Measurements from ENCODE around the gene MRPL37.

The MRPL37 gene

DNA sequence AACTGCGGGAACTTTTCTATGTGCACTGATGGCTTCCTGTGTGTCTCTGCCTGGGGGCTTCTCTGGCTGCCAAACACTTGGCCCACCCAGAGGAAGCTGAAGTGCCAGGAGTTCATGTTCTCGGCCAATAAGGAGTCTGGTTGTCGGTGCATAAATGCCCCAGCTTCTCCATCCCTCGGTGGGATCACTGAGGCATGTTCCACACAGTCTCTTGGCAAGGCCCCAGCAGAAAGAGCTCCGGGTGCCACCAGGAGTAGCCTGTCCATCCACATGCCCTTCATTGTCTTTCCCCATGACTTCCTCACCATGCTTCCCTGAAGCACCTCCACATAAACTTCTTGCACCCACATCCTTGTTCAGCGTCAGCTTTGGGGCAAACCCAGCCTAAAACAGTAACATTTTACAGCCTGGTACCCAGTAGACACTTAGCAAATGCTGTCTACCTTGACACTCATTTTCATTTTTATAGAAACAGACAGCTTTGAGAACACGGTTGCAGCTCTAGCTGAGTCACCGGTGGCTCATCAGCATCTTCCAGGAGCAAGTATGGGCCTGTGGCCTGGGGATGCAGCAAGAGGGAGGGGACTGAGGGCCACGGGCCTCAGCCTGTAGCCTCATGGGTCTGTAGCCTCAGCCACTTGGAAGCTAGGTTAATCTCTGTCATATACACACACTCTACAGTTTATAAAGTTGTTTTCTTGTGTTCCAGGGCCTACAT lies 32.4 kb upstream of the MRPL37 start:
- H3K4me3 Mint-ChIP-seq, result no peak overlapping the region
- no peaks in the 10 kb centered on the region for H3K9me3 Mint-ChIP-seq
- peaks cover 13% of the 10 kb centered on the region for H3K4me1 Mint-ChIP-seq
- H3K27me3 Mint-ChIP-seq, result no peaks in the 10 kb centered on the region
- DNase-seq, result no peak
- no peak overlapping the region for H3K27ac Mint-ChIP-seq
- no peak for ATAC-seq

DNA sequence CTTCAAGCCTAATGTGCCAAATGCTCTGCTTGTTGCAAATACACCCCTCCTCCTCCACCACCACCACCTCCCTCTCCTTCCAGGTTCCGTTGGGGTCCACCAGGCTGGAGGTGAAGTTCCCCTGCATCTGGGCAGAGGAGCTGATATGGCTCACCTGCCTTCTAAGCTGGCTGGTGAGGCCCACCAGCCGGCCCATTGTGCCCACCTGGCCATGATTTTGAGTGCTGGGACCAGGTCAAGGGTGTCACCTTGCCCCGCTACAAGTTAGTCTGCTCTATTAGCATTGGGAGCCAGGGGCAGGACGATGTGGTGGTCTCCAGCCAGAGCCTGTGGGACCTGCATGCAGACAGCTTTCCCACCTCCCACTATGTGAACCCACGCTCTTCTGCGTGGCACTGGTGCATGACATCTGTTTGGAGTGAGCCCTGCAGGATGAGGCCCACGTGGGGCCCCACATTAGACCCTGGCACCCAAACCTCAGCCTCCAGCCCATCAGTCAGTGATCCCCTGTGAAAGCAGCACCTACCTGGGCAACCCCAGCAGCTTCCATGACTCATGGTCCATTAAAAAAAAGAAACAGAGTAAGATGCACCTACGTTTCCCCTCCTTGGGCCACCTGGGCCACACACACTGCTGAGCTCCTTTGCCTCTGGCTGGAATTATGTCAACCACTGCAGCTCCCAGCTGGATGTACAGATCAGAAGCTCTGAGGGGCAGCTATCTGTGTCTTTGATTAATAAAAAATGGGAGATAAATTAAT lies 31.6 kb upstream of the MRPL37 start:
- peaks cover 13% of the 10 kb centered on the region for H3K4me1 Mint-ChIP-seq
- no peak for DNase-seq
- peak overlapping the region in 1 of 2 donors; percentile 38 for H3K27ac Mint-ChIP-seq
- no peaks in the 10 kb centered on the region for H3K9me3 Mint-ChIP-seq
- no peak overlapping the region for H3K4me3 Mint-ChIP-seq
- no peaks in the 10 kb centered on the region for H3K27me3 Mint-ChIP-seq
- ATAC-seq, result no peak

DNA sequence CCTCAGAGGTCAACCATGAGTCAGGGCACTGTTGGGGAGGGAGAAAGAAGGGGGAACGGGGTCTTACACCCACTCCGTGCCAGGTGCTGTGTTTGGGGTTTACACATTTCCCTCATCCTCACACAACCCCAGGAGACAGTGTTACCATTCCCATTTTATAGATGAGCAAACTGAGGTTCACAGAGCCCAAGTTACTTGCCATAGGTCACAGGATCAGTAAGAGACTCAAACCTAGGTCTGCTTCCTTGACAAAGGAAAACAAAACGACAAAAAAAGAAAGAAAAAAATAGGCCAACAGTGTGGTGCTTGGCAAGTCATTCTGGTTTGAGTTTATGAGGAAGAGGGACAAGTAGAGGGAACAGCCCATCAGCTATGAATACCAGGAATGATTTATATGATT lies 30.9 kb upstream of the MRPL37 start:
- ATAC-seq (no peak), DNase-seq (no peak)
- no peak overlapping the region for H3K27ac Mint-ChIP-seq
- H3K4me1 Mint-ChIP-seq, result peaks cover 13% of the 10 kb centered on the region
- no peak overlapping the region for H3K4me3 Mint-ChIP-seq
- H3K27me3 Mint-ChIP-seq, result no peaks in the 10 kb centered on the region
- H3K9me3 Mint-ChIP-seq, result no peaks in the 10 kb centered on the region

DNA sequence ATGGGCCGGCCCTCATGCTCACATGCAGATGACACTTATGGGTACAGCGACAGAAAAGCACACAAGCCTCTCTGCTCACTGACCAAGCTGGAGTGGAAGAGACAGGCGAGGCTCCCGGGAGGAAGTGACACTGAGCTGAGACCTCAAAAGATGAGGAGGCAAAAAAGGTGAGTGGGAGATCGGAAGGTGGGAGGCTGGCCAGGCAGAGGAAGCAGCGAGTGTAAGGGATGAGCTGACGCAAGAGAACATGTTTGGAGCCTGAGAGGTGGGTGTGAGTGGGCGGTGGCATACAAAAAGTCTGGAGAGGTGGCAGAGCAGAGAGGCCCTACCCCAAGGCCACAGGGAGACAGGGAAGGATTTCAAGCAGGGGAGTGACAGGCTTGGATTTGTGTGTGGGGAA lies 29.0 kb upstream of the MRPL37 start:
- H3K27ac Mint-ChIP-seq, result peak overlapping the region in 1 of 2 donors; percentile 7
- H3K4me3 Mint-ChIP-seq, result no peak overlapping the region
- H3K4me1 Mint-ChIP-seq, result peaks cover 13% of the 10 kb centered on the region
- no peaks in the 10 kb centered on the region for H3K9me3 Mint-ChIP-seq
- ATAC-seq (no peak), DNase-seq (no peak)
- H3K27me3 Mint-ChIP-seq, result no peaks in the 10 kb centered on the region

DNA sequence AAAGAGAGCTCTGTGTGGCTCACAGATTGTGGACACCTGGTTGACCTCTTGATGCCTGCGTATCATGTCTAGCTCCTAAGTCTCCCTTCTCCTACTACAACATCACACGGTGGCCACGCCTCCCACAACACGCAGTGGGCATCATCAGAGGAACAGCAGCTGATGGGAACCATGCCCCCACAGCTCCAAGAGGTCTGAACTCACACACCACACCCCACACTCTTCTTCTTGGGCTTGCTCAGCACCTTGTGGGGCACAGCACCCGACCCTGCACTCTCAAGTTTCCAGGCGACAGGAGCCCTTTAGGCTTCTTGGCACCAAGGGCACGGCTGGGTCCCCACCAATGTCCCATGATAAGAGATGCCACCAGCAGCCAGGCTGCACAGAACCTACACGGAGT lies 28.4 kb upstream of the MRPL37 start:
- ATAC-seq, result no peak
- Mint-ChIP-seq H3K4me1 (peaks cover 13% of the 10 kb centered on the region), H3K27me3 (no peaks in the 10 kb centered on the region), H3K4me3 (no peak overlapping the region), H3K9me3 (no peaks in the 10 kb centered on the region), H3K27ac (peak overlapping the region; percentile 28 to 64)
- DNase-seq, result no peak

DNA sequence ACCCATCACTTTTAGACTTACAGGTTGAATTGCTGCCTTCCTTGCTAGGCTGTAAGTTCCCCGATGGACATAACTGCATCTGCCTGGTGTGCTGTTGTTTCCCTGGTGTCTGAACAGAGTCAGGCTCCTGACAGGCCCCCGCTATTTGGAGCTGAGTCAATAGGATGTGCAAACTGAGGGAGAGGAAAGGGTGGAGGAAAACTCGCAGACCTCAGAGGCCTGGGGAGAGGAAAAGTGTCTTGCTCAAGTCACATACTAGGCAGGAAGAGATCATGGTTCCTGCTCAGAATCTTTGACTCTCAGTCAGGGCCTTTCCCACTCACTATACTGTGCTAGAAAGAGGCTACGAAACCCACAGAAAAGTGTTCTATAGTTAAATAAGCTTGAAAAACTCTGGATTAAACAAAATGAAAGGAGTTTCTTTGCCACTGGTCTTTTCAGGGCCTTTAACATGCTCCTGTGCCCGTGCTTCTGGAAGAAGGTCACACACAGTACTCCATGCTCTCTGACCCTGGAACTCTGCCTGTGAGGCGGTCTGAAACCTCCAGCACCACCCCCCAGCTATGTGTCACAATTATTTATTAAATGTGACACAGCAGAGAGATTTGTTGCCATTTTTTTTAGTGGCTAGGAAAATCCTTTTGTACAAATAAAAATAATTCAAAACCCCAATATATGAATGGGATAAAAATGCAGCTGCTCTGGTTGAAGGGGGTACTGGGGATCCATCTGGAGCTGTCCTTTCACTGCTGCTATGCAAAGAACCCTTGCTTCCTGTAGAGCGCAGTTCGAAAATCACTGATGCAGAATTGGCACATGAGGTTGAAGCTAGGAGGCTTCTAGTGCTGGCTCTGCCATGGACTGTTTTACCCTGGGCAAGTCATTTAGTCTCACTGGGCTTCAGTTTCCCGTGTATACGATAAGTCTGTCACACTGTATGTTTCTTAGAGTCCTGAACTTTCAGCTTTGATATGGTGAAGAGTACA lies 27.1 kb upstream of the MRPL37 start:
- Mint-ChIP-seq H3K4me1 (peaks cover 13% of the 10 kb centered on the region), H3K9me3 (no peaks in the 10 kb centered on the region), H3K27me3 (no peaks in the 10 kb centered on the region), H3K4me3 (no peak overlapping the region), H3K27ac (no peak overlapping the region)
- ATAC-seq, result no peak
- no peak for DNase-seq

DNA sequence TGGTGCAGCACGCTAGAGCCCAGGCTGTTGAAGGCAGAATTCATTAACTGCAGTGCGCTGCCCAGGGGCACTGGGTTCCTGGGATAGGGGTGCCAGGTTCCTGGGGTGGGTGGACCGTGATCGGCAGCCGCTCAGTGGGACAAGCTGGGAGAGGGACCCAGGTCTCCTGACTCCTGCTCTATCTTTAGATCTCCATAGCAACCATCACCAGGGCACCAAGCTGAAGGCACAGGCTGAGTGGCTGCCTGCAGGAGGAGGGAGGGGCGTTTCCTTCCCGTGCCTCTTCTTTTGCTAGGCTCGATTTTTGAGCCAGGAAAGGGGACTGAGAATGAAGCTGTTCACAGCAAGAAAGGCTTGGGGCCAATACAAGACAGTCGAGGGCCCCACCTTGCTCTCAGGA lies 26.3 kb upstream of the MRPL37 start:
- no peak for DNase-seq
- H3K27me3 Mint-ChIP-seq, result no peaks in the 10 kb centered on the region
- no peak for ATAC-seq
- H3K4me3 Mint-ChIP-seq, result no peak overlapping the region
- H3K9me3 Mint-ChIP-seq, result no peaks in the 10 kb centered on the region
- peaks cover 13% of the 10 kb centered on the region for H3K4me1 Mint-ChIP-seq
- H3K27ac Mint-ChIP-seq, result no peak overlapping the region

DNA sequence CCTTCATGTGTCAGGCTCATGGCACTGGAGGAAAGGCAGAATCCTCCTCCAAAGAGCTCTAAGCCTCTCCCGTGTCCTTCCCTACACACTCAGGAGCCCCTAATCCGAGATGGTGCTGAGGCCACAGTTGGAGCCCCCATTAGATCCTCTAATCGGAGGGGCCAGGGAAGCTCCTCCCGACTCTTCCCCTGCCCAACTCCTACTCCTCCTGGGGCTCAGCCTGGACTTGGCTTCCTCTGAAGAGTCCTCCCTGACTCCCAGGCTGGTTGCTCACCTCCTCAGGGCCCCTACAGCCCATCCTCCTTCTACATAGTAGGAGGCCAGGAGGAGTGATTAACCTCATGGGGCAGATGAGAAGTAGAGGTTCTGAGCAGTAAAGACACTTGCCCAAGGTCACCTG lies 25.9 kb upstream of the MRPL37 start:
- no peaks in the 10 kb centered on the region for H3K27me3 Mint-ChIP-seq
- DNase-seq, result no peak
- H3K4me3 Mint-ChIP-seq, result no peak overlapping the region
- H3K27ac Mint-ChIP-seq, result no peak overlapping the region
- ATAC-seq, result no peak
- H3K9me3 Mint-ChIP-seq, result no peaks in the 10 kb centered on the region
- peaks cover 13% of the 10 kb centered on the region for H3K4me1 Mint-ChIP-seq

DNA sequence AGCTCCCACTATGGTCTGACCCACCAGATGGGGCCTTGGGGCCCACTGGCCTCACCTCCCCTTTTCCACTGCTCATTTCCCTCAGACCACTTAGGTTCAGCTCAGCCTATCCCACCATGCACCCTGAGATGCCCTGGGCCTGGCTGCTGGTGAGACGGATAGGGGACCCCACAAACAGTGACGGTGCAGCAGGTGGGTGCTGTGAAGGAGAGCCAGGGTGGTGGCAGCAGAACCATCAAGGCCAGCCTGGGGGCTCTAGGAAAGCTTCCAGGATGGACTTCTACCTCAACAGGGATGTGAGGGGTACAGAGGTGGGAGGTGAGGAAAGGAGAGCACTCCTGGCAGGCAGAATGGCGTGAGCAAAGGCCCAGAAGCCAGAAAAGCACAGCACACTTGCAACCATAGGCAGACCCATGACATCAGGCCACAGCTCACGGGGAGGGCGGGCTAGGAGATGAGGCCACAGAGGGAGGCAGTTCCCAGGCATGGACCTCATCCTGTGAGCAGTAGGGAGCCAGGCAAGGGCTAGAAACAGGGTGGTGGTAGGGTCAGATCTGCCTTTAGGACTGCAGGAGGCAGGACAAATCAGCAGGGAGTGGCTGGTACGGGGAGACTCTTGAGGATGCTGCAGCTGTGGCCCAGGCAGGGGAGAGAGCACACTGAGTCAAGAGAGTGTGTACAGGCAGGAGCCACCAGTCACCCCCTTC lies 23.2 kb upstream of the MRPL37 start:
- Mint-ChIP-seq H3K9me3 (no peaks in the 10 kb centered on the region), H3K4me1 (peaks cover under 1% of the 10 kb centered on the region), H3K27ac (no peak overlapping the region), H3K27me3 (no peaks in the 10 kb centered on the region), H3K4me3 (no peak overlapping the region)
- DNase-seq (no peak), ATAC-seq (no peak)

DNA sequence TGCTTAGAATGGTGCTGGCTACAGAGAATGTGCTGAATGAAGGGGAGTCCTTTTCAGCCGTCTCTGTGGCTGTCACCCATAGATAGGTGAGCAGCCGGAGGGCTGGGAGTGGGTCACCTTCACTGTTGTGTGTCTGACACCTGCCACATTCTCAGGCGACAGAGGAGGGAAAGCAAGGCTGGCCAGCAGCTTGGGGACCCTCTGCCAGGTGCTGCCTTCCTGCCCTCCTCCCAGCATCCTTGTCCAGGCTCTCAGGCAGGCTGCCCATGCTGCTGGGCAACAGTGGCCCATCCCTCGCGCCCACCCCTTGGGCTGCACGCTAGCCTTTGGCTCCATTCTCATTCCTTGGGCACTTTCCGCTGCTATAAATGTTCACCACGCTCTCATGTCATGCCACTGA lies 22.2 kb upstream of the MRPL37 start:
- ATAC-seq (no peak), DNase-seq (no peak)
- Mint-ChIP-seq H3K27ac (peak overlapping the region in 1 of 2 donors; percentile 72), H3K4me3 (no peak overlapping the region), H3K4me1 (no peaks in the 10 kb centered on the region), H3K27me3 (no peaks in the 10 kb centered on the region), H3K9me3 (no peaks in the 10 kb centered on the region)

DNA sequence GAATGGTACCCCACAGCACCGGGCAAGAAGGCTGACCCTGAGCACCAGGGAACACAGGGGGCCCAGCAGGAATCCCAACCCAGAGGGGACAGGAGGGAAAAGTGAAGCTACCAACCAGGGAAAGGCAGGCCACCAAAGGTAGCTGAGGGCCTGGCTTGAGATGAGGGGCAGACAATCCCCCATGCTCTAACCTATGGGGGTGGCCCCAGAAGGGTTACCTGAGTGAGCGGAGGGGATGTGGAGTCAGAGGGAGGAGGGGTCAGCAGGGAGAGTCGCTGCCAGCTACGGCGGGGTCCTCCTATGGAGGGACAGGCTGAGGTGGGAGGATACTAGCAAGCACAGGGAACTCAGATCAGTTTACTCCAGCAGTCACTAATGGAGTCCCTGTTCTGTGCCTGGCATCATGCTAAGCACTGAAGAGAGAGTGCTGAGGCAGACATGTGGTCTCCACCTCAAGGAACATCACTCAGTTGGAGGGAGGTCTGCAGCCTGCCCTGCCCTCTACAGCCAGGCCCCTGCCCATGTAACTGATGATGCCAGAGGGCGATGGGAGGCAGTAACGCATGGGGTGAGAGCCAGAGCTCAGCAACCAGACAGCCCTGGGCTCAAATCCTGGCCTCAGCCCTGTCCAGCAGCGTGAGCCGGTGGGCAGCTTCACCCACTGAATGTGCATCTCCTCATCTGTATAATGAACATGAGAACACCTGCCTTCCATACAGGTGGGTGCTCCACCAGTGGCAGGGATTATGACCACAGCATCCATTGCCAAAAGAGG lies 21.5 kb upstream of the MRPL37 start:
- DNase-seq, result no peak
- no peak overlapping the region for H3K4me3 Mint-ChIP-seq
- H3K27me3 Mint-ChIP-seq, result no peaks in the 10 kb centered on the region
- peak overlapping the region in 1 of 2 donors; percentile 72 for H3K27ac Mint-ChIP-seq
- H3K9me3 Mint-ChIP-seq, result no peaks in the 10 kb centered on the region
- no peak for ATAC-seq
- no peaks in the 10 kb centered on the region for H3K4me1 Mint-ChIP-seq

DNA sequence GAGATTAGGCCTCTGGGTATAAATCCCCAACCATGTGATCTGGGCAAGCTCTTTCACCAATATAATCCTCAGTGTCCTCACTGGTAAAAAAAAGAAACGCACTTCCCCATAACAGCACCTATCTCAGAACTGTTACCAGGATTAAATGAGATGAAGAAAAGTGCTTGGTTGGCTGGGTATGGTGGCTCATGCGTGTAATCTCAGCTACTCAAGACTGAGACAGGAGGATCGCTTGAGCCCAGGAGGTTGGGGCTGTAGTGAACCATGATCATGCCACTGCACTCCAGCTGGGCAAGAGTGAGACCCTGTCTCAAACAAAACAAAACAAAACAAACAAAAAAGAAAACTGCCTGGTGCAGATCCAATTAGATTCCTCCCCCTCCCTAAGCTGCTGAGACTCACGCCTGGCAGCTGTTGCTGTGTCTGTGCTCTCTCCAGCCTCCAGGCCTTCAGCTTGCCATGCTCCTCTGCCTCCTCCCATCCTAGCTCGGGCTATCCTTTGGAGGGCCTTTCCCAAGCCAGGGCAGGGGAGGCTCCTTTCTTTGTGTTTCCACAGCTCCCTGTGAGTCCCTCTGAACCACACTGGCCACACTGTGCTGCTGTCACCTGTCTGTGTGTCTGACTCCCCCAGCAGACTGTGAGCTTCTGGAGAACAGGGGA lies 19.1 kb upstream of the MRPL37 start:
- Mint-ChIP-seq H3K27me3 (no peaks in the 10 kb centered on the region), H3K4me1 (no peaks in the 10 kb centered on the region), H3K9me3 (no peaks in the 10 kb centered on the region), H3K4me3 (no peak overlapping the region), H3K27ac (peak overlapping the region in 1 of 2 donors; percentile 50)
- DNase-seq (no peak), ATAC-seq (no peak)

DNA sequence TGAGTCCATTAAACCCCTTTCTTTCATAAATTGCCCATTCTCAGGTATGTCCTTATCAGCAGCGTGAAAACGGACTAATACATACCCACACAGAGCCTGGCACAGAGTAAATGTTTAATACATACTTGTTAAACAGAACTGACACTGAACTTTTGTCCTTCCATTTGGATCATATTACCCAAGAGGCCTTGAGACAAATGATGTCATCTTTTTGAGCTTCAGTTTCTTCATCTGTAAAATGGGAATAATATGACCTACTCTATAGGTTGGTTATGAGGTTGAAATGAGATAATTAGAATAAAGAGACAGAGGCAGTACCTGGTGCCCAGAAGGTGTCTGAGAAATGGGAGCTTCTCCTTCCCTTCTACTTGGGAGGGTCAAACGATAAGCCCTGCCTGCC lies 13.9 kb upstream of the MRPL37 start:
- no peak for ATAC-seq
- Mint-ChIP-seq H3K27ac (no peak overlapping the region), H3K4me1 (no peaks in the 10 kb centered on the region), H3K27me3 (no peaks in the 10 kb centered on the region), H3K9me3 (no peaks in the 10 kb centered on the region), H3K4me3 (no peak overlapping the region)
- DNase-seq, result no peak

DNA sequence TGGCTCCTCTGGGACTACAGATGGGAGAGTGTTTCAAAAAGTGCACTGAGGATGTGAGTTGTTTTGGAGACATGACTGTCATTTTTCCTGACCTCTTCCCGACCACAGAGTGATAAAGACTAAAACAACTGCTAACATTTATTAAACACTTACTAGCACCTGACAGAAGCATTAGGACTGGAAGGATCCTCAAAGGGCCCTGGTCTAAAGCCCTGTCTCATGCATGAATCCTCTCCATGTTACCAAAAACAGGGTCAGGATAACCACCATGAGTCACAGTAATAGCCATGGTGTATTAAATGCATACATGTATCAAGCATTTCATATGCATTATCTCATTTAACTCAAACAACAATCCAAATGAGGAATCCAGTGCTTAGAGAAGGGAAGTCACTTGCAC lies 11.7 kb upstream of the MRPL37 start:
- H3K4me3 Mint-ChIP-seq, result no peak overlapping the region
- no peaks in the 10 kb centered on the region for H3K27me3 Mint-ChIP-seq
- DNase-seq (no peak), ATAC-seq (no peak)
- H3K4me1 Mint-ChIP-seq, result no peaks in the 10 kb centered on the region
- no peak overlapping the region for H3K27ac Mint-ChIP-seq
- H3K9me3 Mint-ChIP-seq, result no peaks in the 10 kb centered on the region

Measured in stimulated activated naive CD8-positive, alpha-beta T cell treated with anti-CD3 and anti-CD28 coated beads, Interleukin-15, amount 100 ng/mL, for 72 hours (primary cell).